HL-60 (cell line): Measurements from ENCODE around the gene SF3B2.
"Not testable (repeated sequence)": the region's sequence is repeated elsewhere in the genome, so short reads cannot be mapped to it uniquely, and the experiment has no call there.

Experiments used
- DNase-seq, 2 experiments: peaks; one replicate each; pipeline ENCODE4 v3.0.0-alpha.2; 2010 to 2020; ENCODE audit warnings: low read depth in 1 of 2, low spot score in 1 of 2
- H3K27ac ChIP-seq: fragments of 250-450 bp; sonication (Bioruptor Pico); replicated peaks from 2 replicates; pipeline ENCODE4 v1.5.1; 2020; ENCODE audit warnings: mild to moderate bottlenecking, moderate library complexity
- H3K27me3 ChIP-seq: fragments of 250-450 bp; sonication (Bioruptor Pico); 2 replicates; pipeline ENCODE4 v1.5.1; 2021; ENCODE audit warnings: mild to moderate bottlenecking, moderate library complexity; ENCODE audit not compliant: insufficient read depth, poor library complexity, severe bottlenecking
- H3K4me3 ChIP-seq: replicated peaks from 2 replicates; pipeline ENCODE4 v1.5.1; 2011; ENCODE audit warnings: mild to moderate bottlenecking, control low read depth, low read length; ENCODE audit not compliant: insufficient read depth
- CTCF ChIP-seq: IDR thresholded peaks from one replicate; pipeline ENCODE4 v1.5.1; 2011; ENCODE audit warnings: low read length, control low read depth, inconsistent platforms; ENCODE audit not compliant: insufficient read depth
- GABPA ChIP-seq: IDR thresholded peaks from 2 replicates; pipeline ENCODE4 v1.6.1; 2012; ENCODE audit warnings: low read depth
- POLR2AphosphoS5 ChIP-seq: IDR thresholded peaks from 2 replicates; pipeline ENCODE4 v1.6.1; 2012; ENCODE audit warnings: low read depth
- REST ChIP-seq: IDR thresholded peaks from 2 replicates; pipeline ENCODE4 v1.6.1; 2012; ENCODE audit warnings: low read depth; ENCODE audit not compliant: insufficient replicate concordance
- SPI1 ChIP-seq: IDR thresholded peaks from 2 replicates; pipeline ENCODE4 v1.6.1; 2012; ENCODE audit warnings: low read depth, mild to moderate bottlenecking, borderline replicate concordance

SF3B2 gene

GRCh38 chr11:66077927-66078326 lies 25.8 kb downstream of the SF3B2 start:
- Histone ChIP-seq H3K4me3 (no peak overlapping the region), H3K27me3 (no peaks in the 10 kb centered on the region), H3K27ac (no peak overlapping the region)
- DNase-seq, result no peak
- TF ChIP-seq REST (no peak), GABPA (no peak), CTCF (no peak), POLR2AphosphoS5 (no peak), SPI1 (no peak)

- H3K4me3 ChIP-seq, DNase-seq, H3K27me3 ChIP-seq, H3K27ac ChIP-seq: not testable (repeated sequence)
These were observed 26.8 kb downstream of the SF3B2 start for GRCh38 chr11:66078949-66079348.

GRCh38 chr11:66080055-66080817 lies 28.1 kb downstream of the SF3B2 start:
- TF ChIP-seq GABPA (no peak), CTCF (no peak), SPI1 (no peak), REST (no peak), POLR2AphosphoS5 (no peak)
- Histone ChIP-seq H3K4me3 (no peak overlapping the region), H3K27ac (peak overlapping the region; percentile 72), H3K27me3 (no peaks in the 10 kb centered on the region)
- DNase-seq, result peak in 1 of 2 experiments; percentile 29

GRCh38 chr11:66081505-66081904 lies 29.3 kb downstream of the SF3B2 start:
- H3K4me3 ChIP-seq, result peak overlapping the region; percentile 4; the same call in 1 of the 2 replicates
- TF ChIP-seq GABPA (no peak), CTCF (no peak), SPI1 (peak; percentile 55; the same call in 1 of the 2 replicates)
- peak in 1 of 2 experiments; percentile 90 for DNase-seq
- peak overlapping the region; percentile 72 for H3K27ac ChIP-seq
- no peaks in the 10 kb centered on the region for H3K27me3 ChIP-seq
